Measurements from ENCODE around the gene ADCY9. TPM values are rescaled to one million over a fixed set of nuclear protein-coding genes. Genes with fewer than 3 reads are reported as not detected.
A peak's percentile ranks its signal among the peaks of the same experiment; 100 is the strongest.

The ADCY9 gene
- total RNA-seq, 1 experiment from 2014 or later, result 8.3 TPM

DNA sequence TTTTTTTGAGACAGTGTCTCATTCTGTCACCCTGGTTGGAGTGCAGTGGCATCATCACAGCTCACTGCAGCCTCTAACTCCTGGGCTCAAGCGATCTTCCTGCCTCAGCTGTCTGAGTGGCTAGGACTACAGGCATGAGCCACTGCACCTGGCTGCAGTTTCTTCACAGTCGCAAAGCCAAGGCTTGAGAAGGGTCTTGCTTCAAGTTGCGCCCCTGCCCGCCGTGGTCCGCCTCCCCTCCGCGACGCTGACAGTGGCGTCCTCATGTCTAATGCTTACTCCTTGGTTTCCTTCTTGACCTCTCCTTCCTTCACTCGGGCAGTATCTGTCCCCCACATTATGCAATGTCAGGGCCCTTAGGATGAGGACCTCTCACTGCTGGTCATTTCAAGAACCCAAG lies 112.7 kb downstream of the ADCY9 start:
- in situ Hi-C loops (cut with HindIII; ENCODE audit: low pct_unique_long_range_greater_than_20kb, low sequenced_read_pairs), result no loop called here
- no peak for DNase-seq (ENCODE audit: low read depth, low spot score)

DNA sequence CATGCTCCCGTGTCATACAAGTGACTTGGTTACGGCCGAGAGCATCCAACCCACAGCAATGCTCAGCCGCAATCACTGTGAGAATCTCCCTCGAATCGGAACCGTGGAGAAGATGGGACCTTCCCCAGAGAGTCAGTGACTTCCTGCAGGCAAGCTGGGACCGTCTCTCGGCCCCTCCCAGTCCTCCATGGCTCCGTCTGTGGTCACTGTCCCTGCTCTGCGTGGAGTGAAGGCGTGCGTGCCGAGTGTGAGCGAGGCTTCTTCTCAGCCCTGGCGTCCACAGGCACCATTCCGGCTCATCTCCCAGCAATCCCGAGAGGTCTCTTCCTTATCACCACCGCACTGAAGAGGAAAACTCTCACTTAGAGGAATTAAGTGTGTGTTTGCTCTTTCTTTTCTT lies 113.1 kb downstream of the ADCY9 start:
- in situ Hi-C loops (cut with HindIII; ENCODE audit: low pct_unique_long_range_greater_than_20kb, low sequenced_read_pairs), result no loop called here
- no peak for DNase-seq (ENCODE audit: low read depth, low spot score)

DNA sequence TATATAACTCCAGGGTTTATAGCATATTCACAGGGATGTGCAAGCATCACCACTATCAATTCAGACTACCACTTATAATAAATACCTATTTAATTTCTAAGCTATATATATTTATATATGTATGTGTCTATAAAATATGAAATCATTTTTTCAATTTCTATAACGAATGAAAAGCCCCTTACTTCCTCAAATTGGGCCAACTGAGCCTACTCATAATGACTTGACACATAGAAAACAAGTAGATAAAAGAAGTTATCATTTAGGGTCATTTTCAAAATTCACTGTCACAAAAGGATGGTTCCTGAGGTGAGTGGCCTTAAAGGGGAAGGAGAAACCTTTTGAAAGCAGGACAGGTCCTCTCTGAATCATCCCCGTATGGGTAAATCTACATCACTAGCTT lies 114.1 kb downstream of the ADCY9 start:
- in situ Hi-C loops (cut with HindIII; ENCODE audit: low pct_unique_long_range_greater_than_20kb, low sequenced_read_pairs), result no loop called here
- no peak for DNase-seq (ENCODE audit: low read depth, low spot score)

DNA sequence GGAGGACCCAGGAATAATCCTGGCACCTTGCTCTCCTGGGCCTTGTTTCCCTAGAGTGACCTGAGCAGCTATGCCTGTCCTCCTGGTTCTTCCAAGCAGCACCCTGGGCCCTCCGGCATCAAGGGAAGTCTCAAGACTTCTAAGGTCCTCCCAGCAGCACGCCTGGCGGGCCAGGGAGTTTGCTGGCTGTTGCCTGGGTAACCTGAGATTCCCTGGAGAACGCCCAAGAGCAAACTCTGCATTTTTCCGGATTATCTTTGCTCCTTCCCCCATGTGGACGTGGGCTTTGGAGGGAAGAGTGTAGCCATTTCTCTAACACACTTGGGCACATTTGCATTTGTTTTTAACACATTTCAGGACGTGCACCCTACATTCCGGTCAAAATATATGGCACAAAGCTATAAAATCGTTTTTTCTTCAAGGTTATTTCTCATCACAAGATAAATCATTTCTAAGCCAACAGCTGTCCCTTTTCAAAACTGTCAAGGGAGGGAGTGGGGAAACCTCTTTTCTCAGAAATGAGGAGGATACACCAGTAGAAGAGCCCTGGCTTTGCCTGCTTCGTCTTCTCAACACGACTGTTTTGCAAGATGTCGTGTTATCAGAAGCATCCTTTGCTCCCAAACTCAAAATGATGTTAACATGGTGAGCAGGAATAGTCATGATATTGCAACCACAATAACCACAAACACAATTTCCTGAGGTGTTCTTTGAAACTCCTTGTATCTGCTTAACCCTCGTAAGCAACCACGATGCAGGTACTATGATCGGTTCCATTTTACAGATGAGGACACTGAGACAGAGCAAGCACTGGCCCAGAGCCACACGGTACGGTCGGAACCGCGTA lies 116.5 kb downstream of the ADCY9 start:
- in situ Hi-C loops (cut with HindIII; ENCODE audit: low pct_unique_long_range_greater_than_20kb, low sequenced_read_pairs), result no loop called here
- no peak for DNase-seq (ENCODE audit: low read depth, low spot score)

DNA sequence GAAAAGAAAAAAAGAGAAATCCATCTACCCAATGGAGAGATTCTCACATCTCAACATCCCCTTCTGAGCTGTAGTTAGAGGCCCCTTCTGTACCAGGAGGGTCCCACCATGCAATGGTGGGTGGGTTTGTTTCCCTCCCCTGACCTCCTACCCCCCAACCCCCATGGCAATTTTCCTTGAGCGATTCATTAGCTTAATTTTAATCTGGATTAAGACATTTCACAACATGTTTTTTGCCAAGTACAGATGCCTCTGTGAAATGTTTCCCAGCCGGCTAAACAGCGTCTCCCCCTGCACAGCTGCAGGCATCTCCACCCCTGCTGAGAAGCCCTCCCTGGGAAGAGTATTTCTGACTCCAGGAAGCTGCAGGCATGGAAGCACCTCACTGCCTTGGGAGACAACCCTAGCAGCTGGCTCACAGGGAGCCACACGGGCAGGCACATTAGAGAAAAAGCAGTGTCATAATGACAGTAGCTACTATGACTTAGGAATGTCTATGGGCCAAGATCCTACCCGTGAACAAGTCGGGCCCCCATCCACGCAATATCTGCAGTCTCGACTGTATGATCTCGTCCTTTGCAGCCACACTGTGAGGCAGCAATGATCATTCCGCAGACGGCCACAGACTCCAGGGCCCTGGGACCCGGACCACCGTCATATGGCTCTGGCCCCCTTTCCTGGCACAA lies 117.3 kb downstream of the ADCY9 start:
- DNase-seq (ENCODE audit: low read depth, low spot score), result no peak
- in situ Hi-C loops (cut with HindIII; ENCODE audit: low pct_unique_long_range_greater_than_20kb, low sequenced_read_pairs), result no loop called here

DNA sequence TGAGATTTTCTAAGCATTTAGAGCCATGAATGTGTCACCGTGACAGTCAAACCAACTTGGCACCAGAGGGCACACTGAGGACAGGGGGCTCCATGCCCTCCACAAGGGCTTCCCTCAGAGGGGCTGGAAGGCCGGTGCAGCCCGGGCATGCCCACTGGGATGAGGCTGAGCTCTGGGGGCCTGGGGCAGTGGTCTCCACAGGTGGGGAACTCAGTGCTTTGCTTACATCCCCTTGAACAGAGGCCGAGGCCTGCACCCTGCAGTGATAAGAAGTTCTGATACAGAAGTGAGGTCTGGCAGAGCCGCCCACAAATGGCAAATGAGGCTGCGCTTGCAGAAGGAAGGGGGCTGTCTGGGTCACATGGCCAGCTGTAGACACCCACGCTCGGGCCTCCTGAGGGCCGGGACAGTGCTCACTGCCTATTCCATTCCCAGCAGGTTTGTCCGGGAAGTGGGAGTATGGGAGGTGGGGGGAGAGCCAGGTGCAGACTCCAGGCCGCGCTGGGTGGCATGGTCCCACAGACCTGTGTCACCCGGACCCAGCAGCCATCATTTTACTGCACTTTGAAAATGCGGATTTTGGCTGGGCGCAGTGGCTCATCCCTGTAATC lies 118.9 kb downstream of the ADCY9 start:
- DNase-seq (ENCODE audit: low read depth, low spot score), result no peak
- in situ Hi-C loops (cut with HindIII; ENCODE audit: low pct_unique_long_range_greater_than_20kb, low sequenced_read_pairs), result no loop called here

DNA sequence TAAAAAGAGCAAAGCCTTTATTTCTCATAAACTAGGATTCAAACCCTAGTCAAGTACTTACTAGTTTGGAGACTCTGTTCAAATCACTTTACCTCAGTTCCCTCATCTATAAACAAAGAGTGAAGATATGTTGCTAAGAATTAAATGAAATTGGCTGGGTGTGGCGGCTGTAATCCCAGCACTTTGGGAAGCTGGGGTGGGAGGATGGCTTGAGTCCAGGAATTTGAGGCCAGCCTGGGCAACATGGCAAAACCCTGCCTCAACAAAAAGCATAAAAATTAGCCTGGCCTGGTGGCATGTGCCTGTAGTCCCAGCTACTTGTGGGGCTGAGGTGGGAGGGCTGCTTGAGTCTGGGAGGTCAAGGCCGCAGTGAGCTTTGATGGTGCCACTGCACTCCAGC lies 121.2 kb downstream of the ADCY9 start:
- no peak for DNase-seq (ENCODE audit: low read depth, low spot score)
- in situ Hi-C loops (cut with HindIII; ENCODE audit: low pct_unique_long_range_greater_than_20kb, low sequenced_read_pairs), result no loop called here

DNA sequence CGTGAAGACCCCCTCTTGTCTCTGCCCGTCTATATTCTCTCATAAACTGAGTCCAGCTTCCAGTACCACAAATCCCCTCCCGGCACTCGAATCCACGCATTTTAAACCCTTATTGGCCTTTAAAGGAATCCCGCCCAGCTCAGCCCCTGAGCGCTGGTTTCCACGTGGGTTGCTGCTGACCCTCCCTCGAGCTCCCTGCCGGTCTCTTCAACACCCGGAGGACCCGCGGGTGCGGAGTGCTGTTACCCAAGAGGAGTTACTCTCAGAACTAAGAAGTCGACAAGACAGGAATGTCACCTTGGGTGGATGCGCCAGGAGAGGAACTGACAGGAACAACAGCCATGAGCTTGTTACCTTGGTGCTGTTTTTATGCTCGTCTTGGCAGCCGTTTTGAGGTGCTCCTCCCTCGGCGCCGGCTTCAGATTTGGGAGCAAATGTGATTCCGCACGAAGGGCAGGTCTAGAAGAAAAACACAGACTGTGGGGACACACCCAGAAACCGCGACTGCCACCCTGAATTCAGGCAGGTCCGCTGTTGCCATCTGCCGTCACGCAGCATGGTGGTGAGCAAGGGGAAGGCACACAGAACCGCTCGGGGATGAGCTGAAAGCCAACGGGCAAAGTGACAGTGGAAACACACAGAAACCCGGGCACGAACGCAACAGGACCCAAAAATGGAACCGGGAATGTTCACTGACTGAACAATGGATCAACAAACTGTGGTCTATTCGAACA lies 123.0 kb downstream of the ADCY9 start:
- in situ Hi-C loops (cut with HindIII; ENCODE audit: low pct_unique_long_range_greater_than_20kb, low sequenced_read_pairs), result no loop called here
- DNase-seq (ENCODE audit: low read depth, low spot score), result no peak

DNA sequence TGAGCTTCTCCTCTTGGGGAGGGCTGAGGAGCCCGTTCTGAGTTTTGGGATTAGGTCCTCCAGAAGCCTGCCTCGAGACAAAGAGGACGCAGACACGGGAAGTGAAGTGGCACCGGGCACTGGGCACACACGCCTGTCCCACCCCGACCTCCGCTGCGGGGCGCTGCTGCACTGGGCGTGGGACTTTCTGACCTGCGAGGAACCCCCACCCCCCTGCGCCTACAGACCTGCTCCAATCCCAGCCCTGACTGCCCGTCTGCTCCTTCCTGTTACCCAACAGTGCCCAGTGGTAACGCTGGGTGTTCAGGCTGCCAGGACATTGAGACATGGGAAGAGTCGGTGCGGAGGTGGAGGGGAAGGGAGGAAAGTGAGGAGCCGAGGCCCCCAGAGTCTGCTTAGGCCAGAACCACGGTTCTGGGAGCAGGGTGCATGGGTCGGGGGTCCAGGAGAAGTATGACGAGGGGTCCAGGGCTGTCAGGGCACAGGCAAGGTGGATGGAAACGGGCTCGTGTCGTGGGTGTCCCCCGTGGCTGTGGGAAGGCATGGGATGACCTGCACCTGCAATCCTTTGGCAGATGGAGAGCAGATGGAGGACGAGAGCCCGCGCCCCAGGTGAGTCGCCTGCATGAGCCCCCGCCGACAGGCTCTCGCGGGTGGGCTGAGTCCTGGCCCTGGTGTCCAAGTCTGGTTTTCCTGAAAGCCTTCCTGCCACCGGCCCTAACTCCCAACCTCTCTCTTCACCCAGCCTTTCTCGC lies 123.8 kb downstream of the ADCY9 start:
- in situ Hi-C loops (cut with HindIII; ENCODE audit: low pct_unique_long_range_greater_than_20kb, low sequenced_read_pairs), result no loop called here

DNA sequence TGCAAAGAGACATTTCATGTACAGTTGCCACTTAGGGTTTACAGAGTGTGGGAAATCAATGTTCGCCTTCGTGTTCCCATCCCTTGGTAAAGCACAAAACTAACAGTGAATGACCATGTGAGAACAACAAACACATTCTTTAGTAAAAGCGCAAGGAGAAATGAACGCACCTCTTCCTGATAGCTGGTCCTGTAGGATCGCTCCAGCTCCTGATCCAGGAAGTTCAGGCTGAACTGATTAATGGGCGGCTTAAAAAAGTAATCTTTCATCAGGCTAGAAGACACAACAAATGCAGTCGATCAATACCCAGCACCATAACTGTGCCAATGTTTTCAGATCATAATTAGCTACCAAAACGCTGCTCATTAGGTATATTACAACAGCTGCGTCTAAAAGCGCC lies 127.4 kb downstream of the ADCY9 start:
- in situ Hi-C loops (cut with HindIII; ENCODE audit: low pct_unique_long_range_greater_than_20kb, low sequenced_read_pairs), result no loop called here
- DNase-seq (ENCODE audit: low read depth, low spot score), result no peak

More for the DNA sequence above, 123.8 kb downstream of the ADCY9 start:
- DNase-seq (ENCODE audit: low read depth, low spot score), result no peak

DNA sequence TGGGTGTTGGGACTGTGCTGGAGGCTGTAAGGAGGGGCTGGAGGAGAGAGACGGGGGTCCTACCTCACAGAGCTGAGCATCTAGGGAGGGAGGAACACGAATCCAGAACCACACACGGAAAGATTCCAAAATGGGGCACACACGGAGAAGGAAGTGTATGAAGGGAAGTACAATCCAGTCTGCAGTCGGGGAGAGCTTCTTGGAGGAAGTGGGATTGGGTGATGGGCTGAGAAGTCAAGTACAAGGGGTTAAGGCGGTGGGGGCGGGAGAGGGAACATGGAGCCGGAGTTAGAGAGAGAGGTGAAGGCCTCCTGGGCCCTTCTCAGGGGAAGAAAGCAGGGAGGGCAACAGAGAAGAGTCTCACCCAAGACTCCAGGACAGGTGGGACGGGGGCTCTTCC lies 128.2 kb downstream of the ADCY9 start:
- no peak for DNase-seq (ENCODE audit: low read depth, low spot score)
- in situ Hi-C loops (cut with HindIII; ENCODE audit: low pct_unique_long_range_greater_than_20kb, low sequenced_read_pairs), result no loop called here

DNA sequence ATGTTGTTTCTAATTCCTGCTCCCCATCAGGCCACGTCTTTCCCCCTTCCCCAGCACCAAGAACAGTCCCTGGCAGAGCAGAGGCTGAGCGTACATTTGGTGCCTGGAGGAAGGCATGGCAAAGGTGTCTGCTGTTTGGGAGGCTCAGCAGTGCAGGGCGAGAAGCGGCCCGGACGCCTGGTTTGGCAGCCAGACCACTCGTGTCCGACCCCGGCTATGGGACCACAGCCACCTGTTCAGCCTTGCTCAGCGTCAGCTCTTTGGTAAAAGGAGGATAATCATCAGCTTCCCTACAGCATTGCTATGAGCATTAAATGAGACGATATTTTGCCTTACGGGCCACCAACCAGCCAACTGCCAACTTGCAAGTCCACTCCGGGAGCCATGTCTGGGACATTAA lies 129.0 kb downstream of the ADCY9 start:
- DNase-seq (ENCODE audit: low read depth, low spot score), result no peak
- in situ Hi-C loops (cut with HindIII; ENCODE audit: low pct_unique_long_range_greater_than_20kb, low sequenced_read_pairs), result no loop called here

DNA sequence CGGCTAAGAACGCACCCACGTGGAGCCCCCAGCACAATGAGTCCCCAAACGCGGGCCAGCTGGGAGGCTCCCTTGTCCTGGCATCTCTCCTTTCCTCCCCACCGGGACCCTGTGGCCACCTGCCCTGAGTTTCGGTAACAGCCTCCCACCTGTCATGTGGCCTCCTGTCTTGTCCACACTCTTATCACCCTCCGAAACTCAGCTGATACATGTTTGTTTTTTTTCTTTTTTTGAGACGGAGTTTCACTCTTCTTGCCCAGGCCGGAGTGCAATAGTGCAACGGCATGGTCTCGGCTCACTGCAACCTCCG lies 130.1 kb downstream of the ADCY9 start:
- DNase-seq (ENCODE audit: low read depth, low spot score), result no peak
- in situ Hi-C loops (cut with HindIII; ENCODE audit: low pct_unique_long_range_greater_than_20kb, low sequenced_read_pairs), result no loop called here

DNA sequence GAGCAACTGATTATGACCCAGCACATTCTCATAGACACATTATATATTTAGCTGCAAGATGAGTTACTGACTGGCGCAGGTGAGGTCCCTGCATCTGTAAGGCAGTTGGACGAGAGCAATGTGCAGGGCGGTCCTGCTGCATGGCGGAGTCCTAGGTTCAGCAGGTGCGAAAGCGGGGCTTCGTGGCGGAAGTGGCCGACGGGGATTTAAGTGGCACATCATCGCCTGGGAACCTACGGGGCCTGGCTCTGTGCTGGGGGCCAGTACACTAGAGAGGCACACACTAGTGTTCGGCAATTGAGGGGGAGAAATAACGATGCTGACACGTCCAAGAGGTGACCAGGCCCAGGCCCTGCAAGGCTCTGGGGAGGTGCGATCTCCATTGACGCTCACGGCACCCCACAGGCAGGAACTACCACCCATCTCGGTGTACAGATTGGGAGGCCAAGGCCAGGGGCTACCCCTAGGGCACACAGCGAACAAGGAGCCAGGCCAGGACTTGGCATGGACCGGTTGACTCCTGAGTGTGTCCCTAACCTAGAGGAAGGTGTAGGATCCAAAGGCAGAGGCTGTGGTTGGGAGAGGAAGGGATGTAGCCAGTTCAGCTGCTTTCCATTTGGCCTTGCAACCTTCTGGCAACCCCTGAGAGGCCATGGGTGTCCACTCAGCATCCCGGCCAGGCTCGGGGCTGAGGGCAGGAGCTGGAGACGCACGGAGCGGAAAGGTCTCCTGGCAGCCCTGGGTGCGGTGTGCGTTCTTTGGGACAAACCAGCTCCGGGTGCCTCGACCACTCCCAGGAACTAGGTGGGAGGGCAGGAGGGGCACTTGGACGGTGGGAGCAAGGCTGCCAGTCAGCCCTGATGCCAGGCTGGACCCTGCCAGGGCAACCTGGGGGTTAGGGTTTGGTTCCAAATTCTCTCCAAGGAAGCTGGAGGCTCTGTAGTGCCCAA lies 131.9 kb downstream of the ADCY9 start:
- in situ Hi-C loops (cut with HindIII; ENCODE audit: low pct_unique_long_range_greater_than_20kb, low sequenced_read_pairs), result no loop called here

DNA sequence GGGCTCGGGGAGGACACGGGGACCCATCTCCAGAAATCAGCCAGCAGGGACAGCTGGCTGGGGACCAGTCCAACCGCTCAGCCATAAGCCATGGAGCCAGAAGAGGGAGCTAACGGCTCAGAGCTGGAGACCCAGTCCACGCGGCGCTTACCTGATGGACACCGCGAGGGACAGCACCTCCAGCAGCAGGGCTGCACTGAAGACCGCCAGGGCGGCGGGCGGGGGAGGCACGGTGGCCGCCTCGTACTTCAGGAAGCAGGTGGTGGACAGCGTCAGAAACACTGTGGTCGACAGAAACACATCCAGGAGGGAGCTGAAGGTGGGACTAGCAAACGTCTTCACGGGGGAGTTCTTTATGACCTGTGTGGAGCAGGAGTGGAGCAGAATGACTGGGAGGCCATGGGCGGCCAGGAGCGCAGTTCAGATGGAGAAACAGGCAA lies 133.1 kb downstream of the ADCY9 start:
- in situ Hi-C loops (cut with HindIII; ENCODE audit: low pct_unique_long_range_greater_than_20kb, low sequenced_read_pairs), result no loop called here
- peak; percentile 75 for DNase-seq (ENCODE audit: low read depth, low spot score)

More for the DNA sequence above, 131.9 kb downstream of the ADCY9 start:
- DNase-seq (ENCODE audit: low read depth, low spot score), result no peak

DNA sequence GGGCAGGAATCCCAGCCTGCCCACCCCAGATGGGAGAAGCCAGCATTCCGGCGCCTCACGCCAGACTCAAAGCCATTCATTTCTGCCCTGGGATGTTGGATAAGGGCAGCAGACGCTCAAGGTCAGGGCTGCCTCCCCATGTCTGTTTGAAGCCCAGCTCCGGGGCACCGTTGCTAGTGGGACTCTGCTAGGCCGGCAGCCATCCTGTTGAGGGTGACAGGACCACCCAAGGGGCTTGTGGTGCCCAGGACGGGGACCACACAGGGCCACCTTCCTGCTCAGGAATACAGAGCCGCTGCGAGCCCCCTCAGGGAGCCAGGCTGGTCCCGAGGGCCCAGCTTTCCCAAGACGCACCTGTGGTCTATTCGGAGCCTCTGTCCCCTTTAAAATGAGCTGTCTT lies 134.0 kb downstream of the ADCY9 start:
- in situ Hi-C loops (cut with HindIII; ENCODE audit: low pct_unique_long_range_greater_than_20kb, low sequenced_read_pairs), result no loop called here
- no peak for DNase-seq (ENCODE audit: low read depth, low spot score)

Data from SK-MEL-5 (cell line).